Occipital lobe (tissue), 2 donors: Measurements from ENCODE around the gene TP53AIP1. TPM values are rescaled to one million over a fixed set of nuclear protein-coding genes. Genes with fewer than 3 reads are reported as not detected.

Source experiments
- DNase-seq: peaks from one replicate; lab custom pipeline; 2025; lab: John Stamatoyannopoulos, UW
- total RNA-seq: library from RNA; depleted of rRNA; stranded (reverse); fragments of >200 nt; gene quantifications from one replicate; pipeline ENCODE4 v1.2.3, GENCODE V29; 2014

Gene TP53AIP1
- total RNA-seq, 1 donor from 2014 or later: 0.47 TPM

DNA sequence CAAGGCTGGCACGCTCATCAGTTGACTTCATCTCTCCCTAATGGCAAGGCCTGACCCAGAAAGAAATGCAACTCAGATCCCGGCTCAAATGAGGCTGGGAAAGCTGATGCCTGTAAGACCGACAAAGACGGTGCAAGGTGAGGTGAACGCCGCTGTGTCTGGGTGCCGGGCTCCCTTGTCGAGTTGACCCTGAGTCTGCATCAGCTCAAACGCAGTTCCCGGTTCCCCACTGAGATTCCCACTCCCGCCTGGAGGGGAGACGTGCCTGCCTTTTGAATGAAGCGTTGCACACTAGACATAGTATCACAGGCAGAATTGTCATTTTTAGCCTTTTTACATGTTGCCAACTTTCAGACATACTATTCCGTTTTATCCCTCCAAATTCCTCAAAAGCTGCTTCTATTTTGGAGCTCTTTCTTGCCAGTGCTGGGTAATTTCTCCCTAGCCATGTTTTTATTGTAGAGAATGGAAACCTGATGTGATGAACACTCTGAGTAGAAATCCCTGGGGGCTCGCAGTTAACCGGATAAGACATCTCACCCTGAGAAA lies 831 bp upstream of the TP53AIP1 start:
- DNase-seq: no peak

DNA sequence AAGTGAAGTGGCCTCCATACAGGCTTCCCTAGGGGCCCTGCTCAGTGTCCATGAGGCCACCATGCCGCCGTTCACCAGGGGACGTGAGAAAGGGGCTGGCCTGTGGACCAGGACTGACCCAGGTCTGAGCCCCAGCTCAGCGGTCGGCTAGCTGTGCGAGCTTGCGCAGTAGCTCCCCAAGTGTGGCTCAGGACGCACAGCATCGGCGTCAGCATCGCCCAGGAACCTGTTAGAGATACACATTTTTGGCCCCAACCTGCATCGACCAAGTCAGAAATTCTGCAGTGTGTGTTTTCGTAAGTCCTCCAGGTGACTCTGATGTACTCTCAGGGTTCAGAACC lies 429 bp downstream of the TP53AIP1 start:
- no peak for DNase-seq

DNA sequence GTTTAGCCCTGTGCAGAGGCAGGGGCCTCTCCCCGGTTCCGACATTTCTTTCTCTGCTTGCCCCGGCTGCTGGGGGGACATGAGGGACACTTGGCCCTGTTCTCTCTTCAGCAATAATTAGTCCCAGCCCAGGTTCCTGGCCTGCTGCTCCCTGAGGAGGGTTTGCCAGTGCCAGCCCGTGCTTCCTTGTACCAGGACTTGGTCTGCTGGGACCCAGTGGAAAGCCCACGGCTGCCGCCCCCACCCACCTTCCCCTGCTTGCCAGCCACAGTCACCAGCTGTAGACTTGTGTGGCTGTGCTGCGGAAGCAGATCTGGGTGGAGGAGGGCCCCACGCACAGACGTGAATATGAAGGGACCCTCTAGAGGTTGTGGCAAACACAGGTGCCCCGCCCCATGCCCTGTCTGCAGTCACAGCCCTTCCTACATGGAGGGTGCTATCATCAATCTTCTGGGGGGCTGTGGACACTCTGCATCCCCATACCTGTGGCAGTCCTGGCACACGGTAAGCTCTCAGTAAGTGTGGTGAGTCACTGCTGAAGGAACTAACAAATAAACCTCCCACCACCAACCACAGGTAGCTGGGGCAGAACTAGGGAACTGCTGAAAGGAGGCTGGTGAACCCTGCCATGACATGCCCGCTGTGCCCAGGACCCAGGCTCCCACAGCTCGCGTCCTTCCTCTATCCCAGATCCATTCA lies 949 bp downstream of the TP53AIP1 start:
- no peak for DNase-seq

DNA sequence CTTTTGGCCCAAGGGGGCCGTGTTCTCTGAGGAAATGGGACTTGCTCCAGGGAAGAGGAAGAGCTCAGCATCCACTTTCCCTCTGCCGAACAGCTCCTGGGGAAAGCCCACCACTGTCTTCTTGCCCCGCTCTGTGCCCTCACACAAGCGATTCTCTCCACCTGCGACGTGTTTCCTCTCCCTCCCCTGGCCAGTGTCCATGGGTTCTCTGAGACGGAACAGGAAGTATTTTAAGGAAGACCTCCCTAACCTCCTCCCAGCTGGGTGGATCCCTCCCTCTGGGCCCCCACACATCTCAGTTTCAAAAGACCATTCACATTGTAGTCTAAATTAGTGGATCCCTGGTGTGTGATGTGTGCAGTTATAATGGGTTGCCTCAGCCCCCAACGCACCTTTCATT lies 1.6 kb downstream of the TP53AIP1 start:
- DNase-seq: no peak

DNA sequence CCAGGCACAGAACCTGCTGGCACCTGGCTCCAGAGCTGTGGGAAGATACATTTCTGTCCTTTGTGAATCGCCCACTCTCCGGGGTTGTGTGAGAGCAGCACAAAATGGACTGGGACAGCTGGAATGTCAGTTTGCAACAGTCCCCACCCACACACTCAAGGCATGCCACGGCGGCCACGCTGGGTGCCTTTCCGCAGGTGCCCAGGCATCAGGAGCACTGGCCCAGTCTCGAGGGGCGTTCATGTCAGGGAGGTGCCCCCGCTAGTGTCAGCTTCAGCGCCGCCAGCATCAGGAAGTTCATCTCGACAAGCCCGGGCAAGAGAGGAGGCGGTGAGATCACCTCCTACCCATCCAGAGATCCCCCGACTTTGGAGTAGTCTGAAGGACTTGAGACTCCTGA lies 2.1 kb downstream of the TP53AIP1 start:
- peak; percentile 23 for DNase-seq

DNA sequence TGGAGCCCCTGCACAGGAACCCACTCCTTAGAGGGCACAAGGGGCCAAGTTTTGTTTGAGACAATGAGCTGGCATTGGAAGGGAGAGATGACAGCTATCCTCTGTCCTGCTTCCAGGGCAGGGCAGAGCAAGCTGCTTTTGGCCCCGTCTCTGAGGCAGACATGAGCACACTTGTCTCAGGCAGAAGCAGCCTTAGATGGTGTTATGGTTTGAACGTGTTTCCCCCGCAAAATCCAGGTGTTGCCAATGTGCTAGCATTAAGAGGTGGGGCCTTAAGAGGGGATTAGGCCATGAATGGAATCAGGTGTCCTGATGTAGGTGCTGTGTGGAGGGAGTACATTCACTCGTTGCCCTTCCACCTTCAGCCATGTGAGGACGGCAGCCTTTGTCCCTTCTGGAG lies 2.5 kb downstream of the TP53AIP1 start:
- DNase-seq: no peak

DNA sequence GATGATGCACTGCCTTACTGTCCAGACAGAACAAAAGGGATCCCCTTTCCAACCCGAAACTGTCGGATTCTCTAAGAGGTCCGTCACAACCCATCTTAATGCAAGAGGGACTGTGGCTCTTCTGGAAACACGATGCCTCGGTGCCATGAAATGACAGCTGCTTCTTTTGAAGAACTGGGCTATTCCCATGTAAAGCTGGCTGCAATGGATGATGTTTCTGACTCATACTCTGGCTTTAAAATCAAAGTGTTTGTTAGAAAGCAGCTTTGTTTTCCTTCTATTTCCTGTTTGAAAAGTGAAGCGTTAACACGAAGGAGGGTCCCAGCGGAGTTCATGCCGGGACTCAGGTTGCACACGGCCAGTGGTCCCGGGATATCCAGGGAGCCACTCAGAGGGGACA lies 3.1 kb downstream of the TP53AIP1 start:
- no peak for DNase-seq

DNA sequence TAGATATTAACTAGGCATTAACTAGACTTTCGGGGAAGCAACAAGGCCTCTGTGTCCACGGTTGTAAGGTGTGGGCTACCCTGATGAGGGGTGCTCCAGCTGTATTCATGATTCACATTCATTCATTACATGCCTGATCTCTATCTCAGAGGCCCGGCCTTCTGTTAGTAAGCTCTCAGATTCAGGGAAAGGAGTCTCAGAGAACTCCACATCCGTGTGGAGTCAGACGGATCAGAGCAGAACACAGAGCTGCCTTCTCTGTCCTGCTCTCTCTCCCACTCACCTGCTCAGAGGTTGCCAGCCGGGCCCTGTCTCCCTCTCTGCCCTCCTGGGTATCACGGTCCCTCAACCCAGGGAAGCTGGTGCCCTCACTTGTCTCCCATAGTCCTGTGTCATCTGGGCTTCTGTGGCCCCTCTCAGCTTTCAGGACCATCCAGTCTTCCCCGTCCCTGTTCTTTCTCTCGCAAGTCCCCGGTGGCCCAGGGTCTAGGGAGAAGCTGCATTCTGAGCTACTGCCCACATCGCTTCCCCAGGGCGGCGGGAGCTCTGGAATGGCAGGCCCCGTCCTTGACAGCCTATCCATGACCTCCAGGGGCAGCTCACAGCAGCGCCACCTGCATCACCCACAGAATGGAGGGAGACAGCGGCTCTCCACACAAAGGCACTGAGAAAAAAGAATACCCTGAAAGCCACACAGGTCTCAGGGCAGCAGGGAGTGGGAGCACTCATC lies 4.3 kb downstream of the TP53AIP1 start:
- DNase-seq: no peak

DNA sequence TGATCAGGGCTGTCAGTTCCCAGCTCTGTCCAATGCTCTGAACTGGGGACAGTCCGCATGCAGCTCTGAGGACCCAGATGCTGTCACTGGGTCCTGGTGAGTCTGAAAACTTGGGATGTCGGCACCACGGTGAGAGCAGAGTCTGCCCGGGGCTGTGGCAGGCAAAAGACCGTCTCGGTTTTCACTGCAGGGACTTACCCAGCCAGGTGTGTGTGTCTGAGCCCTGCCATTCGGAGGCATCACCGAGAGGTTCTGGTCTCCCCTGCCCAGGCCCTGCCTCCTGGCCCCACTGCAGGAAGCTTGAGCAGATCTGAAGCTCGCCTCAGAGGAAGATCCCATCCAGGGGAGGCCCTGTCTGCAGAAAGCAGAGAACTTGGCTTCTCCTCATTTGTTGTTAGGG lies 5.2 kb downstream of the TP53AIP1 start:
- DNase-seq: no peak

DNA sequence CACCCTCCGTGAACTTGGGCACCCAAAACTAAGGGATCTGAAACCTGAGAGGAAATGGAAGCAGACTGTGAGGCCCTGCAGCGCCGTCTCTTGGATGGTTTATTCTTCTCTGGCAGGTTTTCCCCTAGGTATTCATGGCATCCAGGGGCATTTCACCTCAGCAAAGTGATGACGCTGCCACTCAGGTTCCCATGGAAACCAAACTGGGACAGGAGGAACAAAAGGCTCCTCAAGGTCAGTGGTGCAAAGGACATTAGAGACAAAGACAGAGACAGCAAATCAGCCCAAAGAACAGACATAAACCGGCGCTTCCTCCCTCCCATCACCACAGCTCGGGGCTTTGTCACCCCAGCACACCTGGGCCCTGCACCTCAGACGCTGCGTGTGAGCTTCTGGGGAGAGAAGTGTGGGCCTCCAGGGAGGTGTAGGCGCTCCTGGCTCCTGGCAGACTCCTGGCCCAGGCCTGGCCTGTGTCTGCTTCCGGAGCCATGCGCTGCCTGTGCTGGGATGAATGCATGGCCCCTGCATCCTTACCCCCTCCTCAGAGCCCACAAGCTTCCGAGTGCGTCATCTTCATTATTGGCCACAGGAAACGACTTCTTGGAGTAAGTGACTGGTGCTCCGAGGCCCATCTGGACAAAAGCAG lies 5.9 kb downstream of the TP53AIP1 start:
- DNase-seq: no peak

DNA sequence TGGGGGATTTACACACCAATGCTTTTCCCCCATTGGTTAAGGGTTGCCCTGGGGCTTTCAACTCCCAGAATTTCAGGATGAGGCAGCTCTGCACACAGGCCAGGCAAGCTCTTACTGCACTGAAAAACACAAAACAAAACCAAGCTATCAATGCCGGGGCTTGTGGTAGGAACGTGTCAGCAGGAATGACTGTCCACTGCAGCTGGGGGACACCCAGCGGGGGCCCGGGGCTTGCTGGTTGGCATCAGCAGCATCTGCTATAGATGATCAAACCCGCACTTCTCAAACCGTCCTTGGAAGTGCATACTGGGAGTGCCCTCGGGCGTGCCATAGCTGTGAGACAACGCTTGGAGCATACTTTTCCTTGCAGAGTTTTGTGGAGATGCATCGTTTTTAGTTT lies 7.7 kb downstream of the TP53AIP1 start:
- DNase-seq: no peak

DNA sequence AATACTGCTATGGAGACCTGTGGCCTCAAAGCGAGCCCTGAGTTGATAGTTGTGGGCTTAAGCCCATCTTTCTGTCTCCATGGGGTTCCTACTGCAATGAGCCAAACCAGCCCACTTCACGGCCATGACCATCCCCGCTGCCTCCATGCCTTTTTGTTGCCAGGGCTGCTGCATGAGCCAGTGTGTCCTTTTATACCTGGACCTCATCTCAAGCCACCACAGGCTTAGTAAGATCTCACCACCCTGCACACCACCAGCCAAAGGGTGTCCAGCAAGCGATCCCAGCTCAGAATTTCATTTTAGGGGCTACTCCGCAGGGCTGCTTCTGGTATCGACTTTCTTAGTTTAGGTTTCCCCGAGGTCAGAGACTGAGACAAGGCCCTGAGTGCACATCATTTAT lies 8.3 kb downstream of the TP53AIP1 start:
- DNase-seq: no peak

DNA sequence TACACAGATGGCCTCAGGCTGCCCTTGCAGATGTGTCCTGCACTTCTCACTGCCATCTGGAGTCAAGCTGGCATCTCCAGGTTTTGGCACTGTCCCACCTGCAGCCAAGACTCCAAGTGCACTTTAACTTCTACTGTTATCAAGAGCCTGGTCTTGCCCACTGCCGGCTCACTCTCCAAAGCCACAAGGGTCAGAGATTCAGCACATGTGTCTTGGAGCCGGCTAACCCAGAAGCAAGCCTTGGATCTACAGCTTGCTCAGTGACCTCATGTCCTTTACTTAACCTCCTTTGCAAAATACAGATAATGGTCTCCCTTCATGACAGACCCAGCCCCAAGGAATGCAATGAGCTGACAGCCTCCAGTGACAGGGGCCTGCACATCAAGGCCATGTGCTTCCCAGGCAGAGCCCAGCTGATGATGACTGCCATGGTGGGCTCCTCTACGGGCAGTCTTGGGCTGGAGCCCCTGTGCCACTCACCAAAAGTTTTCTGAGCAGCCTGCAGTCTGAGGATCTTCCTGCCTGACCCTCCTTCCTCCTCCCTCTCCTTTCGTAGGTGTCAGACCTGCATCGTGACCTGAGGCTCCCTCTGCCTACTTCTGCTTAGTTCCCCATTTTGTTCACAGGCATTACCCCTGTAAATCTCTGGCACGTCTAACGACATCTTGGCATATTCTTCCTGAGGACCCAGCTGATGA lies 9.0 kb downstream of the TP53AIP1 start:
- DNase-seq: no peak

DNA sequence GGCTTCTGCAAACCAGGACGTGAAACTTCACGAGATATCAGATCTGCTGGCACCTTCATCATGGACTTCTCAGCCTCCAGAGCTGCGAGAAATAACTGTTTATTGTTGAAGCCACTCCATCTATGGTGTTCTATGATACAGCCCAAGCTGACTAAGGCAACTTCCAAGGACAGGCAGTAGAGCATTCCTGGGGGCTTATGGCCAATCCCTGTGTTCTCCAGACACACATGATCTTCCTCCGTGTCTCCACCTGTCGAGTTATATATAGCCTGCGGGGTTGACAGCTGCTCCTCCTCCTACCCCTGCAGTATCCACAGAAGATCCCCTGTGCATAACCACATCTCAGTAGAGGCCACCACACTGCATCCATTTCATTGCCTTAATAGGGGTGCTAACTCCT lies 11.0 kb downstream of the TP53AIP1 start:
- no peak for DNase-seq

DNA sequence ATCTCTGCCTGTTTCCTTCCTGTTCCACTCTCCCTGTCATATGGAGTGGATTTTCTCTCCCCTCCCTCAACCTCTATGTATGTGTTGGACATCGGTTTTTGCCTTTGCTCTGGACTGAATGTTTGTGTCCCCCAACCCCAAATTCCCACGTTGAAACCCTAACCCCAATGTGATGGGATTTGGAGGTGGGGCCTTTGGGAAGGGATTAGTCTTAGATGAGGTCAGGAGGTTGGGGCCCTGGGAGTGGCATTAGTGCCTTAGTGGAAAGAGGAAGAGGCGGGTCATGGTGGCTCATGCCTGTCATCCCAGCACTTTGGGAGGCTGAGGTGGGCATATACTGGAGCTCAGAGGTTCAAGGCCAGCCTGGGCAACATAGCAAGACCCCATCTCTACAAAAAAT lies 11.6 kb downstream of the TP53AIP1 start:
- DNase-seq: no peak

DNA sequence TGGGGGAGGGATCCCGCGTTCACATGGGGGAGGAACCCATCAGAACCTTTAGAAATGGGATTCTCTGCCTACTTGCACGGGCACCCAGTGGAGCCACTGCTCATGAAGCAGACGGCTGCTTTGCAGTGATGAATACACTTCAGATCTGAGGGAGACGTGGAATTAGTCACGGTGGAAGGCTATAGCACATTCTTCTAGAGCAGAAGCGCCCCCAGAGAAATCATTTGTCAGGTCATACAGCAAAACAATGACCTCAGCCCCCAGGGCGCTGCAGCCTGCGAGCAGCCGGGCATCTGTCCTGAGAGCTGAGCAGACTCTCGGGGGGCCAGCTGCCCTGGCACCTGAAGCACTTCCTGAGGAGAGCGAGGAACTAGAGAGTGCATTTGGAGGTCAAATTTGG lies 12.7 kb downstream of the TP53AIP1 start:
- no peak for DNase-seq

DNA sequence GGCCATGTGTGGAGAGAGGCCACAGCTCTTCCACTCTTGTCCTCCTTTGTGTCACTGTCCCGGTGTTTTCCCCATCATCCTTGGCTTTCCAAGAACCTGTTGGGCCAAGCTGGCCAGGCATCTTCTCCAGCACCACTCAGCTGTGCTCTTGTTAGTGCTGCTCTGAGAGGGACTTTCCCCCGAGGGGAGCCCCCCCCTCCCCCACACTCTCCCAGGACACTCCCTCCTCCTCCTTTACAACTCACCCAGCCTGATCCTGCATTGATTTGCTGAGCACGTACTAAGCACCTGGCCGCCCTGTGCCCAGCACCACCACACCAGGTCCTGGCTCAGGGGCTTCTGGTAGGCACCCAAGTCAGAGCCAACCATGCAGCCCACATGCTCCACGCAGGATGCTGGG lies 13.2 kb downstream of the TP53AIP1 start:
- DNase-seq: no peak

DNA sequence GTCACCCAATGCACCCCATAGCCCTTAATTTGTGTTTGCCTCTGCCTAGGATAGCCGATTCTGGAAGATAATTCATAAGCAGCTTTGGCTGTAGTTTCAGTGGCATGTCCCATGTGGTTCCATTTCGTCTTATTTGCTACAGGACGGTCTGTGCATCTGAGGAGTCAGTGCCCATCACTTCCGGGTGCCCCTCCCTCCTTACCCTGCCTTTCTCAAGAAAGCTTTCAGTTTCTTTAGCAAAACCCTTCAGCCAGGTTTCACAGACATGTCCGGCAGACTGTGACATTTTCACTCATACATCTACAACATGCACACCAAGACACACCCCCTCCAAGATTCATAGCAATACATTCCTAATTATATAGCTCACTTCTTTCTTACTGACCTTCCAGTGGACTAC lies 14.3 kb downstream of the TP53AIP1 start:
- DNase-seq: no peak

DNA sequence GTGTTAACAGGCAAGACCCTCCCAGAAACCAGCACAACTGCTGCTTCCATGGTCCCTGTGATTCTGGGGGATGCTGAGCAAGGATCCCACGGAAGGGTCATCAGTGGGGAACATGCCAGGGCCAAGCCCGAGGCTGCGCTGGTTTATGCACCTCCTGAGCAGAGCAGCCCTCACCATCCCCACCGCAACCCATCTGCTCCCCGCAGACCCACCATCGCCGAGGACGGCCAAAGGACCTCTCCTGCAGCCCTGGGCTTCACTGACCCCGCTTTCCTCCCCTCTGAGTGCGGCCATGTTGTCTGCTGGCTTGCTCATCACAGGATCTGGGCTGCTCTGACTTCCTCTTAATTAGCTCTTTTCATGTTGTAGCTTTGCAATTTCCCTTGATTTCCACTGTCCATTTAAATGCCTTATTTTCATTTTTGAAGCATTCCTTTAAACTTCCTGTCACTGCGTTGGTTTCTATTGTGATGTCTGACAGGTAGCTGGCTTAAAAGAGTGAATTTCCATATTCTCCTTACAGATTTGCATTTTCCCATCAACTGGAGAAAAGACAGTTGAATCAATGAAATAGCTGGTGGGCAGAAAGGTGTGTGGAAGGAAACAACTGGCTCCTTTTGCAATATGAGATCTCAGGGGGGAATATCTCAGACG lies 14.9 kb downstream of the TP53AIP1 start:
- DNase-seq: no peak

DNA sequence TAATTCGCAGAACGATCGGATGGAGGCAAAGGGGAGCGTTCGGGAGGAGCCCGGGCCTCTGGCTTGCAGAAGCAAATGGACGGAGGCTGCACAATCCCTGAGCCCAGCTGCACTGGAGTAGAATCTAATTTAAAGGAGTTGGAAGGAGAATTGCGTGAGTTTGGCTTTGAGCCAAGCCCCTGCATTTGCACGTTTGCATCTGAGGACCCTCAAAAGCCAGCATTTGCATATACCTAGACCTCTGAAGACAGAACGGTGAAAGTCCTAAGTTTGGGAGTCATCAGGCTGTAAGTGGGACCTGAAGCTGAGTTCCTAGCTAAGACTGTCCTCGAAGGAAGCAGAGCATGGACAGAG lies 15.6 kb downstream of the TP53AIP1 start:
- no peak for DNase-seq

DNA sequence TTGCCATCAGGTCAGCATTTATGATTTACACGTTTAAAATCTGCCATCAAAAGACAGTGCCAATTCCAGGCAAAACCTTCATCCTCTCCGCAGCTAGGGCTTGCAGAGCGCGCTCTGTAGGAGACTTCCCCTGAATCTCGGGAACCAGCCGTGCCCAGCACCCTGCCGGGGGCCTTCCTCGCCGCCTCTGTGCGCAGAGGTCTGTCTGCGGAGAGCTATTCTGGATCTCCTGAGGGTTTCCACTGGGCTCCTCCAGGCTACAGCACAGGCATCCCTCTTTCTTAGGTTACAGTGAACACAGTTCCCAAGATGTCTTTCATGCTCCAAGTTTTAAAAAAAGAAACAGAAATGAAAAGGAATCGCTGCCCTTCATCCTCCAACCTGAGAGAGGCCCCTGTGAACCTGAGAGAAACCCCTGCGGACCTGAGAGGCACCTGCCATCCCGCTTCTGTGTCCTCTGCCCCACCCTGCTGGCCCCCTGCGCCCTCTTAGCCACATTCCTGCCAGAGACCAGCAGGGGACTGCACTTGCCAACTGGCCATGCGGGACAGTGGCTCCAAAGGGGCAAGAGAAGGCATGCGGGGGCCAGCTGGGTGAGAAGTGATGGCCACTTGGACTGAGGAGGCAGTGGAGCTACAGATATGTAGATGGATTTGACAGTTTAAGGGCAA lies 16.1 kb downstream of the TP53AIP1 start:
- DNase-seq: no peak
